ENCODE data around the gene CD46. TPM values are rescaled to one million over a fixed set of nuclear protein-coding genes. Genes with fewer than 3 reads are reported as not detected.

The CD46 gene
- total RNA-seq, 4 donors from 2014 or later: 65.5 to 209 (median 180) TPM

DNA sequence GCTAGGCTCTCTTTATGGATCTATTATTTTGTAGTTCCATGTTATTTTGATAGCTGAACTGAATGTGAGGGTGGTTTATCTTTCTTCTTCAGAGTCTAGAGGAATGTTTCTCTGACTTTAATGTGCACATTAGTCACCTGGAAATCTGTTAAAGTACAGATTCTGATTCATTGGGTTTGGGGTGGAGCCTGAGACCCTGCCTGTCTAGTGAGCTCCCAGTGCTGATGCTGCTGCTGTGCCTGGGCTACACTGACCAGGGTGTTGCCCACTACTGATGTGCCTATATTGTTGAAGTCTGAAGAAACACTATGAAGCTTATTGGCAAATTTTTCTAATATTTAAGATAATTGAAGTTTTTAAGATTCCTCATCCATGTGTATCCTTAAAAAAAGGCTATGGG is 35.9 kb downstream of the CD46 start:
- intact Hi-C loops (cut with DNase I; ENCODE audit: low total_unique reads): no loop called here
- Histone ChIP-seq H3K27ac (no peak overlapping the region), H3K36me3 (peaks cover 0 to 27% (median 10%) of the 10 kb centered on the region in 4 donors), H3K9me3 (no peaks in the 10 kb centered on the region), H3K4me3 (no peak overlapping the region), H3K27me3 (no peaks in the 10 kb centered on the region), H3K4me1 (peaks cover 0 to 18% (median 6%) of the 10 kb centered on the region in 4 donors)
- TF ChIP-seq POLR2A (IDR thresholded peaks at IDR 0.05): no peak
- TF ChIP-seq POLR2AphosphoS5 (IDR thresholded peaks at IDR 0.05): no peak
- TF ChIP-seq, protein P1, sequence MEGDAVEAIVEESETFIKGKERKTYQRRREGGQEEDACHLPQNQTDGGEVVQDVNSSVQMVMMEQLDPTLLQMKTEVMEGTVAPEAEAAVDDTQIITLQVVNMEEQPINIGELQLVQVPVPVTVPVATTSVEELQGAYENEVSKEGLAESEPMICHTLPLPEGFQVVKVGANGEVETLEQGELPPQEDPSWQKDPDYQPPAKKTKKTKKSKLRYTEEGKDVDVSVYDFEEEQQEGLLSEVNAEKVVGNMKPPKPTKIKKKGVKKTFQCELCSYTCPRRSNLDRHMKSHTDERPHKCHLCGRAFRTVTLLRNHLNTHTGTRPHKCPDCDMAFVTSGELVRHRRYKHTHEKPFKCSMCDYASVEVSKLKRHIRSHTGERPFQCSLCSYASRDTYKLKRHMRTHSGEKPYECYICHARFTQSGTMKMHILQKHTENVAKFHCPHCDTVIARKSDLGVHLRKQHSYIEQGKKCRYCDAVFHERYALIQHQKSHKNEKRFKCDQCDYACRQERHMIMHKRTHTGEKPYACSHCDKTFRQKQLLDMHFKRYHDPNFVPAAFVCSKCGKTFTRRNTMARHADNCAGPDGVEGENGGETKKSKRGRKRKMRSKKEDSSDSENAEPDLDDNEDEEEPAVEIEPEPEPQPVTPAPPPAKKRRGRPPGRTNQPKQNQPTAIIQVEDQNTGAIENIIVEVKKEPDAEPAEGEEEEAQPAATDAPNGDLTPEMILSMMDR (IDR thresholded peaks at IDR 0.05): no peak
- TF ChIP-seq EP300 (IDR thresholded peaks at IDR 0.05; ENCODE audit: low read depth): no peak
- no peak for DNase-seq
- in situ Hi-C loops (cut with MboI; ENCODE audit: low pct_ligation_motif_present in 1 of 4, low pct_unique_long_range_greater_than_20kb in 1 of 4, low sequenced_read_pairs in 3 of 4): no loop called here

DNA sequence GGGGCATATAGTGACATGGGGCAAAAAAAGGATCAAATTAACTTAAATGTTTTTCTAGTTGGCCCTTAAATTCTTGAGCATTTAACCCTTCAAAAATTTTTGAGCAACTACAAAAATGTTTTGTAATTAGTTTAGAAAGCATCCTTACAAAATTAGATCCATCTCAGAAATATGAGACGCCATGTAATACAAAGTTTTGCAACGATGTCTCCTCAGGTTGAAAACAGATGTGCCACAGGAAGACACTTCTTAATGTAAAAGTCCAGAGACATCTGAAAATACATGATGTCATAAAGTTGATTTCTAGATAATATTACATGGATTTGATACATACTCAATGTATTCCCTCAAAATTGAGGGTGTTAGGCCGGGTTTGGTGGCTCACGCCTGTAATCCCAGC is 37.5 kb downstream of the CD46 start:
- in situ Hi-C loops (cut with MboI; ENCODE audit: low pct_ligation_motif_present in 1 of 4, low pct_unique_long_range_greater_than_20kb in 1 of 4, low sequenced_read_pairs in 3 of 4) (no loop called here), intact Hi-C loops (cut with DNase I; ENCODE audit: low total_unique reads) (no loop called here)
- WGBS, 2 donors (ENCODE audit: low coverage in 1 of 2): 85 to 93% methylated on average over 2 to 4 of the region's 4 CpGs
- H3K27ac ChIP-seq: peak overlapping the region in 1 of 4 donors; percentile 27
- H3K9me3 ChIP-seq: no peaks in the 10 kb centered on the region
- no peak for TF ChIP-seq POLR2A (IDR thresholded peaks at IDR 0.05)
- TF ChIP-seq EP300 (IDR thresholded peaks at IDR 0.05; ENCODE audit: low read depth): no peak
- TF ChIP-seq, protein P1 (IDR thresholded peaks at IDR 0.05): no peak
- TF ChIP-seq POLR2AphosphoS5 (IDR thresholded peaks at IDR 0.05): no peak
- H3K36me3 ChIP-seq: peaks cover 0 to 30% (median 12%) of the 10 kb centered on the region in 4 donors
- H3K27me3 ChIP-seq: no peaks in the 10 kb centered on the region
- H3K4me3 ChIP-seq: no peak overlapping the region
- H3K4me1 ChIP-seq: peaks cover 0 to 18% (median 6%) of the 10 kb centered on the region in 4 donors
- DNase-seq: no peak

DNA sequence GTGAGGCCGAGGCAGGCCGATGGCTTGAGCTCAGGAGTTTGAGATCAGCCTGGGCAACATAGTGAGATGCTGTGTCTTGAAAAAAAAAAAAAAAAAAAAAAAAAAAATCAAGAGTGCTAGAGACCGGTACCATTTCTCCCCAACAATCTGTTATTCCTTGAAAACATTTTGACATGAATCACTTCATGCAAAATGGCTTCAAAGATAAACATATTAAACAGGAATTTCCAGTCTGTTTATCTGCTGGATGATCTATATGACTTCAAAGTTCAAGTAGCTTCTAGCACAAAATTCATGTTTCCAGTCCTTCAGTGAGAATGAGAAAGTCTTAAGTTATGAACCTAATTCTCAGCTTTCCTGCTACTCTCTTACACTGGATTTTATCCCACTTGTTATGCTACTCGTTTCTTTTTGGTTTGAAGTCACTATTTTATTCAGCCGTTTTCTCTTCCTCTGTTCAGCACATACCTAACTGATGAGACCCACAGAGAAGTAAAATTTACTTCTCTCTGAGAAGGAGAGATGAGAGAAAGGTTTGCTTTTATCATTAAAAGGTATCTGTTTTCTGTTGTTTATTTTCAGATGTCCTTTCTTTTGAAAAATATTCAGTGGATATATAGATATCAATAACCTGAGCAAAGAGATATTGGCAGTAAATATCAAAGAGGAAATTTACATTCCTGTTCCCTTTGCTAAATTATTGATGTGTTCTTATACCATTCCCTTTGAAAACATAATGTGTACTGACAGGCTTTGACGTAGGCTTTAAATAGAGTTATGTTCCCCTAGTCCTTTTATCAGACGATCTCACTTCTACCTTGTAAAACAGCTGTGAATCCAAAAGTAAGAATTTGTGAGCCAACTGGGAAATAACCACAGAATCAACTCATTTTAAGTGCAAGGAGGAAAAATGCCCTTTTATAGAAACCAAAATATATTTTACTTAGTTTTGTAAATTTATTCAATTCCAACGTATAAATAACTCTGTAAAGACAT is 38.2 kb downstream of the CD46 start:
- peaks cover 0 to 34% (median 10%) of the 10 kb centered on the region in 4 donors for H3K36me3 ChIP-seq
- intact Hi-C loops (cut with DNase I; ENCODE audit: low total_unique reads): no loop called here
- no peak for DNase-seq
- H3K27ac ChIP-seq: peak overlapping the region in 2 of 4 donors; percentile 5 to 42
- H3K4me1 ChIP-seq: peaks cover 0 to 18% (median 6%) of the 10 kb centered on the region in 4 donors
- WGBS, 2 donors (ENCODE audit: low coverage in 1 of 2): 50 to 52% methylated on average over 6 to 8 of the region's 8 CpGs
- TF ChIP-seq, protein P1 (IDR thresholded peaks at IDR 0.05): no peak
- TF ChIP-seq POLR2AphosphoS5 (IDR thresholded peaks at IDR 0.05) (no peak), POLR2A (IDR thresholded peaks at IDR 0.05) (no peak), EP300 (IDR thresholded peaks at IDR 0.05; ENCODE audit: low read depth) (no peak)
- no peaks in the 10 kb centered on the region for H3K9me3 ChIP-seq
- H3K4me3 ChIP-seq: no peak overlapping the region
- in situ Hi-C loops (cut with MboI; ENCODE audit: low pct_ligation_motif_present in 1 of 4, low pct_unique_long_range_greater_than_20kb in 1 of 4, low sequenced_read_pairs in 3 of 4): loop anchor here in 1 of 4 donors (10.0 kb wide), 1 partner anchor 85 kb away; no protein-coding TSS in a partner anchor
- no peaks in the 10 kb centered on the region for H3K27me3 ChIP-seq

DNA sequence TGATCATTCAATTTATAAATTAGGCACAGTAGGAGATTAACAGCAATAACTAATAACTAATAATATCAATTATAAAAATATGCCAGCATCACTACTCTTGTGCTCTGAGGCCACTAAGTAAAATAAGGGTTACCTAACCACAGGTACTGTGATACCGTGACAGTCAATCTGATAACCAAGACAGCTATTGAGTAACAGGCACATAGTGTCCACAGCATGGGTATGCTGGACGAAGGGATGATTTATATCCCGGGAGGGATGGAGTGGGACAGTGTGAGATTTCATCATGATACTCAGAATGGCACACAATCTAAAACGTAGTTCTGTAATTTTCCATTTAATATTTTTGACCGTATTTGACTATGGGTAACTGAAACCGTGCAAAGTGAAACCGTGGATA is 39.4 kb downstream of the CD46 start:
- peaks cover 0 to 18% (median 6%) of the 10 kb centered on the region in 4 donors for H3K4me1 ChIP-seq
- TF ChIP-seq POLR2AphosphoS5 (IDR thresholded peaks at IDR 0.05) (no peak), EP300 (IDR thresholded peaks at IDR 0.05; ENCODE audit: low read depth) (no peak), POLR2A (IDR thresholded peaks at IDR 0.05) (no peak)
- TF ChIP-seq, protein P1 (IDR thresholded peaks at IDR 0.05): no peak
- peaks cover 0 to 27% (median 10%) of the 10 kb centered on the region in 4 donors for H3K36me3 ChIP-seq
- H3K27me3 ChIP-seq: no peaks in the 10 kb centered on the region
- no peak for DNase-seq
- intact Hi-C loops (cut with DNase I; ENCODE audit: low total_unique reads): no loop called here
- WGBS, 2 donors (ENCODE audit: low coverage in 1 of 2): 92 to 96% methylated on average over 7 of the region's 7 CpGs
- in situ Hi-C loops (cut with MboI; ENCODE audit: low pct_ligation_motif_present in 1 of 4, low pct_unique_long_range_greater_than_20kb in 1 of 4, low sequenced_read_pairs in 3 of 4): loop anchor here in 1 of 4 donors (10.0 kb wide), 1 partner anchor 86 kb away; no protein-coding TSS in a partner anchor
- H3K27ac ChIP-seq: no peak overlapping the region
- no peak overlapping the region for H3K4me3 ChIP-seq
- H3K9me3 ChIP-seq: no peaks in the 10 kb centered on the region
